Measurements from ENCODE around the gene DCDC2. TPM values are rescaled to one million over a fixed set of nuclear protein-coding genes. Genes with fewer than 3 reads are reported as not detected.

The DCDC2 gene

Small RNA genes within 50 kb of the gene (small RNA-seq; reads per million reads assigned to genes)
- not detected for gene RF00218 (ENCODE audit: insufficient read depth)
- gene RNU6-391P (ENCODE audit: insufficient read depth), result not detected
